Colonic mucosa (tissue), 4 donors: ENCODE data around the gene FREY1. TPM values are rescaled to one million over a fixed set of nuclear protein-coding genes. Genes with fewer than 3 reads are reported as not detected.
A peak's percentile ranks its signal among the peaks of the same experiment; 100 is the strongest.

Experiments used
- DNase-seq: peaks from one replicate; pipeline ENCODE4 v3.0.0-alpha.2; 2020
- H3K27ac ChIP-seq: fragments of 200-600 bp; one replicate; pipeline ENCODE4 v1.8.0; 2021
- H3K27me3 ChIP-seq: fragments of 200-600 bp; one replicate; pipeline ENCODE4 v1.8.0; 2021
- H3K36me3 ChIP-seq: fragments of 200-600 bp; one replicate; pipeline ENCODE4 v1.8.0; 2021
- H3K4me1 ChIP-seq: fragments of 200-600 bp; one replicate; pipeline ENCODE4 v1.8.0; 2021; ENCODE audit warnings: mild to moderate bottlenecking
- H3K4me3 ChIP-seq: fragments of 200-600 bp; one replicate; pipeline ENCODE4 v1.8.0; 2021
- H3K9ac ChIP-seq, 2 donors: one replicate each; pipeline ENCODE4 v1.7.0; 2013; ENCODE audit warnings: control low read depth in 2 of 2, low read depth in 2 of 2, low read length in 2 of 2
- H3K9me3 ChIP-seq: fragments of 200-600 bp; one replicate; pipeline ENCODE4 v1.8.0; 2021
- intact Hi-C: fragments of 100-400 bp; cut with DNase I; formaldehyde crosslinking; loops from one replicate; pipeline ENCODE4 v1.14.1; 2022
- total RNA-seq, 2 donors: library from RNA; stranded (reverse); fragmentation: NEBNext Ultra II Directional in 1 of 2; extraction: Animal tissue kit (Norgen Biotek cat#: 25700) in 1 of 2; gene quantifications; one replicate each; pipeline ENCODE4 v1.2.1, GENCODE V29; 2021
- TF ChIP-seq, protein P1 (sequence below): fragments of 200-600 bp; IDR thresholded peaks from one replicate; pipeline ENCODE4 v1.8.0; 2022; ENCODE audit warnings: antibody characterized with exemption, mild to moderate bottlenecking
- donor health status: healthy.
- donor health status: DM: no; HTN: no; CAD: no.
- donor health status: DM: no; HTN: no; CAD: no.

Gene FREY1
- total RNA-seq, 2 donors from 2014 or later: 1.1 TPM; not detected in 1

- TF ChIP-seq, protein P1, sequence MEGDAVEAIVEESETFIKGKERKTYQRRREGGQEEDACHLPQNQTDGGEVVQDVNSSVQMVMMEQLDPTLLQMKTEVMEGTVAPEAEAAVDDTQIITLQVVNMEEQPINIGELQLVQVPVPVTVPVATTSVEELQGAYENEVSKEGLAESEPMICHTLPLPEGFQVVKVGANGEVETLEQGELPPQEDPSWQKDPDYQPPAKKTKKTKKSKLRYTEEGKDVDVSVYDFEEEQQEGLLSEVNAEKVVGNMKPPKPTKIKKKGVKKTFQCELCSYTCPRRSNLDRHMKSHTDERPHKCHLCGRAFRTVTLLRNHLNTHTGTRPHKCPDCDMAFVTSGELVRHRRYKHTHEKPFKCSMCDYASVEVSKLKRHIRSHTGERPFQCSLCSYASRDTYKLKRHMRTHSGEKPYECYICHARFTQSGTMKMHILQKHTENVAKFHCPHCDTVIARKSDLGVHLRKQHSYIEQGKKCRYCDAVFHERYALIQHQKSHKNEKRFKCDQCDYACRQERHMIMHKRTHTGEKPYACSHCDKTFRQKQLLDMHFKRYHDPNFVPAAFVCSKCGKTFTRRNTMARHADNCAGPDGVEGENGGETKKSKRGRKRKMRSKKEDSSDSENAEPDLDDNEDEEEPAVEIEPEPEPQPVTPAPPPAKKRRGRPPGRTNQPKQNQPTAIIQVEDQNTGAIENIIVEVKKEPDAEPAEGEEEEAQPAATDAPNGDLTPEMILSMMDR: no peak
These were observed 13.7 kb upstream of the FREY1 start for GRCh38 chr11:45920531-45921477.

DNA sequence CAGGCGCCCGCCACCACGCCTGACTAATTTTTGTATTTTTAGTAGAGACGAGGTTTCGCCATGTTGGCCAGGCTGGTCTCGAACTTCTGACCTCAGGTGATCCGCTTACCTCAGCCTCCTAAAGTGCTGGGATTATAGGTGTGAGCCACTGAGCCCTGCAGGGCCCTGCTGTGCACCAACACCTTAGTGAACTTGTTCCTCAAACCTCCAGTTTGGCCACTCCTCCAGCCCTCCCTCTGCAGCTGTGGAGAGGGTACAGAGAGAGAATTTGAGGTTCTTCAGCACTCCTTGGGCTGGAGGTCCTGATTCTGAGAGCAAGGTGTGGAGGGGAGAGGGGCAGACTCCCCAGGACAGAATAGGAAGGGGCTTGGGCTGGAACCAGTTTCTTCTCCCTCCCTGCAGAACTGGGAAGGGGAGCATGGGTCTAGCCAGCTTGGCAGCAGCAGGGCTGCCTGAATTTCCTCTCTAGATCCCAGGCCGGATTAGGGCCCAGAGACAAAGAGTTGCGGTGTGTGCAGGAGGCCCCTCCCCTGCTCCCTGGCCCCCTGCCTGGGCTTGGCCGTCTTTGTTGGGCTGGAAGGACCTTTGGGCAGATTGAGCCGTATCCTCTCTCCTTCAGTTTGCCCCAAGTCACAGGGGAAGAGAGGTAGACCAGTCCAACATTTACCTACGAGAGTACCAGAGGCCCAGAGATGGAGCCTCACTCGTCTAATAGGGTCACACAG lies 12.9 kb upstream of the FREY1 start:
- no peak overlapping the region for H3K9ac ChIP-seq
- H3K27ac ChIP-seq: no peak overlapping the region
- no peaks in the 10 kb centered on the region for H3K36me3 ChIP-seq
- TF ChIP-seq, protein P1: no peak
- no peak overlapping the region for H3K4me3 ChIP-seq
- no peaks in the 10 kb centered on the region for H3K9me3 ChIP-seq
- H3K4me1 ChIP-seq: peaks cover 5% of the 10 kb centered on the region
- intact Hi-C loops: no loop called here
- DNase-seq: no peak
- H3K27me3 ChIP-seq: peaks cover 18% of the 10 kb centered on the region

More at GRCh38 chr11:45920531-45921477, 13.7 kb upstream of the FREY1 start:
- H3K9me3 ChIP-seq: no peaks in the 10 kb centered on the region
- H3K27ac ChIP-seq: no peak overlapping the region
- no peak overlapping the region for H3K4me3 ChIP-seq
- no peak overlapping the region for H3K9ac ChIP-seq
- DNase-seq: no peak
- peaks cover 18% of the 10 kb centered on the region for H3K27me3 ChIP-seq
- H3K4me1 ChIP-seq: peaks cover 5% of the 10 kb centered on the region
- H3K36me3 ChIP-seq: no peaks in the 10 kb centered on the region
- intact Hi-C loops: no loop called here

DNA sequence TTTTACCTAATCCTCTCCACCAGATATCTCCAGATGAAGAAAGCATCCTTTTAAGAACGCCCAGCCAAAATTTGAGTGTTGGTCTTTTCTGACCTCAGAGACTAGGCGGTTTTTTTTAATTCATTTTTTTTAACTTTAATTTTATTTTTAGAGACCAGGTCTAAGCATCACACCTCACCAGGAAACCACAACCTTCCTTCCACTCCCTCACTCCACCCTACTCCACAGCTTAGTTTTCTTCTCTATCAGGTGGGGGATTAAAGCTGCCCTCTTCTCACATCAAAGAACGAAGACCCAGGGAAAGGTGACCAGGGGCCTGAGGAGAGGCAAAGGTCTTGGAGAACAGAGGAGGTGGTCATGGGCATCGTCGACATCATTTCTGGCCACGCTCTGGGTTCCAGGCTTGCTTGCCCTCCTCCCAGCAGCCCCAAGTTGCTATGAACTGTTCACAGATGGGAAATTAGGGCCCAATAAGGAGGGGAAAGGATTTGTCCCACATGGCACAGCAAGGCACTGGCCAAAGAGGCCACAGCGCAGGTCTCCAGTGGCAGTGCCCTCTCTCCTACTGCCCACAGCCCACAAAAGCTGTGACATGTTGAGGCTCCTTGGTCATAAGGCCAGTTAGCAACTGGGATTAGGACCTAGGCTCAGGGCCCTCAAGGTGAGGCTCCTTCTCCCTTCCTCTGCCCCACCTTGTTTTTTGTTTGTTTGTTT lies 12.0 kb upstream of the FREY1 start:
- Histone ChIP-seq H3K4me1 (peaks cover 5% of the 10 kb centered on the region), H3K27me3 (peaks cover 18% of the 10 kb centered on the region), H3K27ac (peak overlapping the region; percentile 81), H3K9ac (peak overlapping the region; percentile 80 to 94), H3K9me3 (no peaks in the 10 kb centered on the region), H3K4me3 (peak overlapping the region; percentile 95), H3K36me3 (peaks cover 5% of the 10 kb centered on the region)
- TF ChIP-seq, protein P1: no peak
- DNase-seq: no peak
- intact Hi-C loops: no loop called here

- Histone ChIP-seq H3K27me3 (peaks cover 18% of the 10 kb centered on the region), H3K9ac (peak overlapping the region; percentile 80 to 94), H3K9me3 (no peaks in the 10 kb centered on the region), H3K4me3 (peak overlapping the region; percentile 95), H3K27ac (peak overlapping the region; percentile 81), H3K36me3 (peaks cover 12% of the 10 kb centered on the region), H3K4me1 (peaks cover 5% of the 10 kb centered on the region)
- TF ChIP-seq, protein P1: no peak
- intact Hi-C loops: no loop called here
- DNase-seq: peak; percentile 93
These were observed 11.4 kb upstream of the FREY1 start for GRCh38 chr11:45918331-45918941.
